Neural progenitor cell (in vitro differentiated cells): ENCODE measurements around the gene GHDC. TPM values are rescaled to one million over a fixed set of nuclear protein-coding genes. Genes with fewer than 3 reads are reported as not detected.

Experiments
- DNase-seq: peaks from one replicate; pipeline ENCODE4 v3.0.0-alpha.2; 2016; ENCODE audit warnings: low spot score
- H2AFZ ChIP-seq: fragments of 200-600 bp; sonication (generic); replicated peaks from 2 replicates; pipeline ENCODE4 v1.6.1; 2016; ENCODE audit warnings: antibody characterized with exemption
- H3F3A ChIP-seq: fragments of 200-600 bp; sonication (generic); 2 replicates; pipeline ENCODE4 v1.6.1; 2016; ENCODE audit warnings: antibody characterized with exemption, low read depth
- H3K27ac ChIP-seq: fragments of 200-600 bp; sonication (generic); 2 replicates; pipeline ENCODE4 v1.5.1; 2016; ENCODE audit warnings: mild to moderate bottlenecking
- H3K27me3 ChIP-seq: fragments of 200-600 bp; sonication (generic); 2 replicates; pipeline ENCODE4 v1.6.1; 2016; ENCODE audit warnings: mild to moderate bottlenecking, moderate library complexity
- H3K36me3 ChIP-seq: fragments of 200-600 bp; sonication (generic); 2 replicates; pipeline ENCODE4 v1.5.1; 2016
- H3K4me1 ChIP-seq: fragments of 200-600 bp; sonication (generic); 2 replicates; pipeline ENCODE4 v1.6.1; 2016; ENCODE audit warnings: mixed run types
- H3K4me2 ChIP-seq: fragments of 200-600 bp; sonication (generic); 2 replicates; pipeline ENCODE4 v1.6.1; 2016
- H3K4me3 ChIP-seq: fragments of 200-600 bp; sonication (generic); 2 replicates; pipeline ENCODE4 v1.5.1; 2016
- H3K79me2 ChIP-seq: fragments of 200-600 bp; sonication (generic); 2 replicates; pipeline ENCODE4 v1.6.1; 2016; ENCODE audit warnings: low read depth
- H3K9ac ChIP-seq: fragments of 200-600 bp; sonication (generic); 2 replicates; pipeline ENCODE4 v1.6.1; 2016
- H3K9me3 ChIP-seq: fragments of 200-600 bp; sonication (generic); 2 replicates; pipeline ENCODE4 v1.5.1; 2016; ENCODE audit warnings: low read depth
- H4K20me1 ChIP-seq: fragments of 200-600 bp; sonication (generic); 2 replicates; pipeline ENCODE4 v1.6.1; 2016; ENCODE audit warnings: low read depth
- H3K27ac Mint-ChIP-seq: 3 replicates; pipeline ENCODE4 v1.8.0; 2021; ENCODE audit warnings: mixed read lengths
- H3K27me3 Mint-ChIP-seq: 2 replicates; pipeline ENCODE4 v1.8.0; 2022; ENCODE audit warnings: low read depth, mild to moderate bottlenecking, inconsistent platforms, moderate library complexity, mixed read lengths; ENCODE audit not compliant: insufficient read depth
- H3K36me3 Mint-ChIP-seq: 3 replicates; pipeline ENCODE4 v1.8.0; 2021; ENCODE audit warnings: mixed read lengths
- H3K4me1 Mint-ChIP-seq: 3 replicates; pipeline ENCODE4 v1.8.0; 2021; ENCODE audit warnings: mixed read lengths
- H3K4me3 Mint-ChIP-seq: 3 replicates; pipeline ENCODE4 v1.8.0; 2021; ENCODE audit warnings: mild to moderate bottlenecking, moderate library complexity, mixed read lengths
- H3K9me3 Mint-ChIP-seq: 3 replicates; pipeline ENCODE4 v1.8.0; 2020; ENCODE audit warnings: mixed read lengths
- CTCF ChIP-seq: fragments of 200-600 bp; sonication (generic); IDR thresholded peaks from 2 replicates; pipeline ENCODE4 v1.5.1; 2017; ENCODE audit warnings: antibody characterized with exemption, mild to moderate bottlenecking
- EZH2 ChIP-seq: fragments of 200-600 bp; sonication (generic); IDR thresholded peaks from 2 replicates; pipeline ENCODE4 v1.6.1; 2017; ENCODE audit warnings: antibody characterized with exemption, mild to moderate bottlenecking, moderate library complexity
- EZH2phosphoT487 ChIP-seq: fragments of 200-600 bp; sonication (generic); IDR thresholded peaks from 2 replicates; pipeline ENCODE4 v1.6.1; 2017; ENCODE audit warnings: antibody characterized with exemption
- total RNA-seq: library from RNA; depleted of rRNA; stranded (reverse); fragments of >200 nt; gene quantifications from 2 replicates; pipeline ENCODE4 v1.2.3, GENCODE V29; 2015; ENCODE audit warnings: low replicate concordance

Gene GHDC
- total RNA-seq, 1 donor from 2014 or later = 7.7 TPM

GRCh38 chr17:42185621-42185930 is 8.7 kb downstream of the GHDC start:
- Histone ChIP-seq H3K27ac (no peak overlapping the region), H3K4me2 (peak overlapping the region; percentile 44), H3K4me3 (no peak overlapping the region), H3K9ac (no peak overlapping the region), H3K9me3 (no peaks in the 10 kb centered on the region), H2AFZ (no peak overlapping the region), H3K36me3 (no peaks in the 10 kb centered on the region), H3F3A (peaks cover 32% of the 10 kb centered on the region), H3K27me3 (peaks cover 54% of the 10 kb centered on the region), H3K79me2 (no peaks in the 10 kb centered on the region), H3K4me1 (peaks cover 26% of the 10 kb centered on the region), H4K20me1 (peaks cover 23% of the 10 kb centered on the region)
- Mint-ChIP-seq H3K27me3 (peaks cover 33% of the 10 kb centered on the region), H3K27ac (no peak overlapping the region), H3K4me3 (peak overlapping the region; percentile 35), H3K9me3 (no peaks in the 10 kb centered on the region), H3K4me1 (peaks cover 28% of the 10 kb centered on the region), H3K36me3 (no peaks in the 10 kb centered on the region)
- DNase-seq = no peak
- TF ChIP-seq EZH2 = no peak
- TF ChIP-seq EZH2phosphoT487 = no peak
- no peak for TF ChIP-seq CTCF

DNA sequence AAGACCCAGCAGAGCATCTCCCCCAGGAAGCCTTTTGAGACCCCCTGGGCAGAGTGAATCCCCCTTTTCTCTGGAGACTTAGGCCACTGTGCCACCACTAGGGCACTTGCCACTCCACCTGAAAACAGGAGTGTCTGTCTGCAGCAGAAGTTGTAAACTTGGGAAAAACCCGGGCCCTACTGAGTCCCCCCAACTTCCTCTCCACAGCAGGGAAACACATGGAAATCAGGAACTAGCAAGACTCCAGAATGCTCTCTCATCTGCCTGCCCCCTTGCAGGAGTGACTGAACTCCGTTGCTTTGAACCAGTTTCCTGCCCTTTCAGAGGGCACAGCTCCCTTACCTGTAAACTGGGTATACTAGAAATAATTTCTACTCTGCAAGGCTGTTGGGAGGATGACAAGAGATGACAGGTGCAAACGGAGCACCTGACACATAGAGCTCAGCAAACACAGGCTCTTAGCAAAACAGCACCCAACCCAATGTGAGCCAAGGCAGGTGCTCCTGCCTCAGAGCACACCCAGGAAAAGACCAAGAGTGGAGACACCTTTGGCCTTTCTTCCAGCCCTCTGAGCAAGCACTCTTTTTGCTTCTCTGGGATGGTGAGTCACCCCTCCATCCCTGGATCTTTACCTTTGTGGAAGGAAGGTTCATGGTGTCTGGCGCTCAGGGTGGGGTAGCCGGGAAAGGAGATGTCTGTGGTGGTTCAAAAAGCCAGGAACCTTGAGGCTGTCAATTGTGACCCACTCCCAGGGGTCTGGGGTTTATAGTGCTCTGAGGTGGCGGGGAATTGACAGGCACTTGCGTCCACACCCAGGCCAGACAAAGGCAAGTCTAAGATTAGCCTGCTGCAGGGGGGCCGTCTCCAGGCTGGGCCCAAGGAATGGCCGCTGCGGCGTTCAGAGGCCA is 9.3 kb downstream of the GHDC start, which contains the start of gene HCRT:
TSS of gene HCRT (minus strand) at position 740 of the 908 bp plus-strand sequence. CDS start at position 653, 87 bp downstream.
- Mint-ChIP-seq H3K36me3 (no peaks in the 10 kb centered on the region), H3K4me3 (peak within 1 kb of the TSS; percentile 75), H3K9me3 (no peaks in the 10 kb centered on the region), H3K4me1 (peaks cover 28% of the 10 kb centered on the region), H3K27ac (no peak within 1 kb of the TSS), H3K27me3 (peaks cover 39% of the 10 kb centered on the region)
- H3K9ac ChIP-seq = no peak within 1 kb of the TSS
- H3K9me3 ChIP-seq = no peaks in the 10 kb centered on the region
- no peak within 1 kb of the TSS for H3K27ac ChIP-seq
- H3K4me3 ChIP-seq = no peak within 1 kb of the TSS
- no peaks in the 10 kb centered on the region for H3K79me2 ChIP-seq
- H3F3A ChIP-seq = peaks cover 36% of the 10 kb centered on the region
- TF ChIP-seq EZH2phosphoT487 (no peak), EZH2 (no peak), CTCF (no peak)
- H3K36me3 ChIP-seq = no peaks in the 10 kb centered on the region
- H3K4me2 ChIP-seq = peak within 1 kb of the TSS; percentile 75
- H4K20me1 ChIP-seq = peaks cover 26% of the 10 kb centered on the region
- peaks cover 60% of the 10 kb centered on the region for H3K27me3 ChIP-seq
- DNase-seq = peak; percentile 74
- no peak within 1 kb of the TSS for H2AFZ ChIP-seq
- peaks cover 30% of the 10 kb centered on the region for H3K4me1 ChIP-seq

- Histone ChIP-seq H3K4me1 (peaks cover 30% of the 10 kb centered on the region), H3K27me3 (peaks cover 69% of the 10 kb centered on the region), H3K36me3 (no peaks in the 10 kb centered on the region), H3K9ac (no peak overlapping the region), H2AFZ (peak overlapping the region; percentile 82), H3K79me2 (no peaks in the 10 kb centered on the region), H3K9me3 (no peaks in the 10 kb centered on the region), H4K20me1 (peaks cover 34% of the 10 kb centered on the region), H3F3A (peaks cover 36% of the 10 kb centered on the region), H3K4me3 (peak overlapping the region; percentile 44), H3K4me2 (peak overlapping the region; percentile 75), H3K27ac (no peak overlapping the region)
- H3K4me3 Mint-ChIP-seq = peak overlapping the region; percentile 80
- H3K27ac Mint-ChIP-seq = no peak overlapping the region
- no peaks in the 10 kb centered on the region for H3K9me3 Mint-ChIP-seq
- TF ChIP-seq CTCF (peak; percentile 84), EZH2 (peak; percentile 77), EZH2phosphoT487 (peak; percentile 47)
- H3K4me1 Mint-ChIP-seq = peaks cover 31% of the 10 kb centered on the region
- peak; percentile 95 for DNase-seq
- no peaks in the 10 kb centered on the region for H3K36me3 Mint-ChIP-seq
- H3K27me3 Mint-ChIP-seq = peaks cover 44% of the 10 kb centered on the region
Measured at GRCh38 chr17:42183741-42184711, 10.3 kb downstream of the GHDC start.
